Esophagus muscularis mucosa (tissue), 4 donors: ENCODE data around the gene CD7. TPM values are rescaled to one million over a fixed set of nuclear protein-coding genes. Genes with fewer than 3 reads are reported as not detected.

Experiments
- DNase-seq: peaks from one replicate; pipeline ENCODE4 v3.0.0-alpha.2; 2017; ENCODE audit errors: extremely low spot score
- H3K27ac ChIP-seq, 4 donors: fragments of 200-600 bp; sonication (generic); replicated peaks in 1 of 4; 1 replicate in 3 of 4; 2 replicates in 1 of 4; pipeline ENCODE4 v1.5.1; 2016 to 2019; ENCODE audit warnings: mild to moderate bottlenecking in 1 of 4
- H3K27me3 ChIP-seq, 4 donors: fragments of 200-600 bp; sonication (generic); one replicate each; pipeline versions ENCODE4 v1.5.1 to v1.6.0; 2016 to 2019
- H3K36me3 ChIP-seq, 4 donors: fragments of 200-600 bp; sonication (generic); one replicate each; pipeline ENCODE4 v1.5.1; 2016 to 2019
- H3K4me1 ChIP-seq, 4 donors: fragments of 200-600 bp; sonication (generic); one replicate each; pipeline ENCODE4 v1.5.1; 2016 to 2019
- H3K4me3 ChIP-seq, 4 donors: fragments of 200-600 bp; sonication (generic); 1 replicate in 2 of 4; 2 replicates in 2 of 4; pipeline ENCODE4 v1.5.1; 2016 to 2019; ENCODE audit warnings: mild to moderate bottlenecking in 4 of 4, moderate library complexity in 1 of 4
- H3K9me3 ChIP-seq, 4 donors: fragments of 200-600 bp; sonication (generic); 1 replicate in 3 of 4; 2 replicates in 1 of 4; pipeline ENCODE4 v1.5.1; 2016 to 2019
- EP300 ChIP-seq: sonication (generic); formaldehyde crosslinking; IDR thresholded peaks from one replicate; pipeline ENCODE4 v1.6.1; 2017; ENCODE audit warnings: antibody characterized with exemption
- POLR2A ChIP-seq: fragments of 450-650 bp; IDR thresholded peaks from one replicate; pipeline ENCODE4 v1.6.1; 2017; ENCODE audit warnings: antibody characterized with exemption, moderate library complexity, mild to moderate bottlenecking, low read depth
- POLR2AphosphoS5 ChIP-seq, 2 donors: sonication (generic); formaldehyde crosslinking; IDR thresholded peaks; one replicate each; pipeline ENCODE4 v1.6.1; 2017; ENCODE audit warnings: antibody characterized with exemption in 2 of 2
- WGBS: methylation state at CpG from one replicate; pipeline ENCODE4 v1.1.5; 2018; 5-methylcytosine and 5-hydroxymethylcytosine counted together
- intact Hi-C: fragments of 100-400 bp; cut with DNase I; formaldehyde crosslinking; loops from one replicate; pipeline ENCODE4 v1.15.1; 2023
- total RNA-seq, 4 donors: library from RNA; depleted of rRNA; stranded (reverse); fragments of >200 nt; gene quantifications; one replicate each; pipeline versions ENCODE4 v1.1.0 to v1.2.1, GENCODE V29; 2016
- TF ChIP-seq, protein P1 (sequence below), 3 experiments: fragments of 200-600 bp in 2 of 3; fragments of 450-650 bp in 1 of 3; sonication (generic) in 2 of 3; IDR thresholded peaks; one replicate each; pipeline ENCODE4 v1.5.1; 2017 to 2019; ENCODE audit warnings: antibody characterized with exemption in 3 of 3, mild to moderate bottlenecking in 2 of 3, moderate library complexity in 1 of 3

CD7 gene
- total RNA-seq, 4 donors from 2014 or later: 0.91 to 5.7 (median 2.0) TPM; not detected in 1

DNA sequence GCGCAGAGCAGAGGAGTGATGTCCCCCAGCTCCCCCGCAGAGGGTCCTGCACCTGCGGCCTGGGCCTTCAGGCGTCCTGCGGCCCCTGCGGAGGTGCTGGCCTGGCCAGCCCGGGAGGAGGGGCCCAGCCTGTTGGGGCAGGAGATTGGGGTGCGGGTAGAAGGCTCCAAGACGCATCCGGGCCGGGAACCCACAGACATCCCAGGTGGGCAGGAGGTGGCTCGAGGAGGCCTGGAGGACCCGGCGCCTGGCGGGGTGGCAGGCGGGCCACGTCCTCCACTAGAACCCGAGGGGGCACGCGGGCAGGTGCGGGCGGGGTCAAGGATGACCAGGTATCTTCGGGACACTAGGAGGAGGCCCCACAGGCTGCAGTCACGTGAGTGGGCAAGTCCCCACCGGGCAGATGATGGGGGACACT is 16.8 kb upstream of the CD7 start:
- DNase-seq: no peak
- intact Hi-C loops: no loop called here
- no peak for TF ChIP-seq EP300
- no peak for TF ChIP-seq POLR2AphosphoS5 (IDR thresholded peaks at IDR 0.05)
- TF ChIP-seq, protein P1, sequence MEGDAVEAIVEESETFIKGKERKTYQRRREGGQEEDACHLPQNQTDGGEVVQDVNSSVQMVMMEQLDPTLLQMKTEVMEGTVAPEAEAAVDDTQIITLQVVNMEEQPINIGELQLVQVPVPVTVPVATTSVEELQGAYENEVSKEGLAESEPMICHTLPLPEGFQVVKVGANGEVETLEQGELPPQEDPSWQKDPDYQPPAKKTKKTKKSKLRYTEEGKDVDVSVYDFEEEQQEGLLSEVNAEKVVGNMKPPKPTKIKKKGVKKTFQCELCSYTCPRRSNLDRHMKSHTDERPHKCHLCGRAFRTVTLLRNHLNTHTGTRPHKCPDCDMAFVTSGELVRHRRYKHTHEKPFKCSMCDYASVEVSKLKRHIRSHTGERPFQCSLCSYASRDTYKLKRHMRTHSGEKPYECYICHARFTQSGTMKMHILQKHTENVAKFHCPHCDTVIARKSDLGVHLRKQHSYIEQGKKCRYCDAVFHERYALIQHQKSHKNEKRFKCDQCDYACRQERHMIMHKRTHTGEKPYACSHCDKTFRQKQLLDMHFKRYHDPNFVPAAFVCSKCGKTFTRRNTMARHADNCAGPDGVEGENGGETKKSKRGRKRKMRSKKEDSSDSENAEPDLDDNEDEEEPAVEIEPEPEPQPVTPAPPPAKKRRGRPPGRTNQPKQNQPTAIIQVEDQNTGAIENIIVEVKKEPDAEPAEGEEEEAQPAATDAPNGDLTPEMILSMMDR (IDR thresholded peaks at IDR 0.05): no peak
- TF ChIP-seq POLR2A: no peak
- H3K4me3 ChIP-seq: peak overlapping the region; percentile 61 to 71 (median 70)
- H3K4me1 ChIP-seq: peaks cover 38 to 71% (median 64%) of the 10 kb centered on the region in 4 donors
- H3K36me3 ChIP-seq: no peaks in the 10 kb centered on the region
- no peaks in the 10 kb centered on the region for H3K9me3 ChIP-seq
- peaks cover 0 to 34% (median 0%) of the 10 kb centered on the region in 4 donors for H3K27me3 ChIP-seq
- H3K27ac ChIP-seq: peak overlapping the region; percentile 70 to 75 (median 72)
- 68% methylated on average over 21 of the region's 25 CpGs for WGBS

DNA sequence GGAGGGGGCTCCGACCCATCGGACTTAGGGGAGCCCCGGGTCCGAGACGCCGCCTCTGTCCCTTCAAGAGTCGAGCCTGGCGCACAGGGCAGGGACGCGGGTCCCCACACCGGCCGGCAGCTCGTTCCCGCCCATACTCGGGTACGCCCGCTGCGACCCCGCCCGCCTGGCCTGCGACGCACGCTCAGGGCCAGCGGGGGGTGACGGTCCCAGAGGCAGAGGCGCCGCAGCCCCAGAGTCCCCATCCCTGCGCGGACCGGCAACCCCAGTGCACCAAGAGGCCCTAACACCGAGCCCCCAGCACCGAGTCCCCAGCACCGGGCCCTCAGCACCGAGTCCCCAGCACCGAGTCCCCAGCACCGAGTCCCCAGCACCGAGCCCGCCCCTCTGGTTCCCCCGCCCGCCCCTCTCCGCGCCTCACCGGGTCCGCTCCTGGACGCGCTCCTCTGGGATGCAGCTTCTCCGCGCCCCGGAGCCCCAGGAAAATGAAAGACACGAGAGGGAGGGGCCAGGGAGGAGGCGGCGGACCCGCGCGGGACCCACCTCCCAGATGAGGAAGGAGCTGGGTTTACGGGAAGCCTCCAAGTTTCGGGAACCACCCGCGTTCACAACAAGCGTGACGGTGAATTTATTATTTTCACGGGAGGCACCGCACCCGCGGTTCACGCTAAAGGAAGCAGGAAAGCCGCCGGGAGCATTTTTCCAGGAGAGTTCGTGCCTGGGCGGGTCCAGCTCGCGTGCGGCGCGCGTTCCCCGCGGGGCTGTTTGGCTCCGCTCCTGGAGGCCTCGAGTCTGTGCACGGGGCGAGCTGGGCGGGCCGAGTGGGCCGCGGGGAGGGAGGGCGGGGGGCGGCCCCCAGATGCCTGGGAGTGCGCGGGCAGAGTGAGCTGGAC is 16.1 kb upstream of the CD7 start, which contains the start of gene SECTM1:
Gene SECTM1 (minus strand): TSS at position 488 of the 893 bp plus-strand sequence. CDS start 6,526 bp downstream, outside the sequence.
- Histone ChIP-seq H3K9me3 (no peaks in the 10 kb centered on the region), H3K27ac (peak within 1 kb of the TSS; percentile 70 to 75 (median 72)), H3K36me3 (no peaks in the 10 kb centered on the region), H3K4me1 (peaks cover 32 to 64% (median 58%) of the 10 kb centered on the region in 4 donors), H3K27me3 (peaks cover 0 to 34% (median 0%) of the 10 kb centered on the region in 4 donors), H3K4me3 (peak within 1 kb of the TSS; percentile 61 to 71 (median 70))
- intact Hi-C loops: no loop called here
- TF ChIP-seq POLR2A: no peak
- TF ChIP-seq EP300: peak; percentile 31
- TF ChIP-seq, protein P1 (IDR thresholded peaks at IDR 0.05): no peak
- TF ChIP-seq POLR2AphosphoS5 (IDR thresholded peaks at IDR 0.05): peak; percentile 37 to 65
- 0% methylated on average over 2 of the region's 90 CpGs for WGBS
- no peak for DNase-seq

DNA sequence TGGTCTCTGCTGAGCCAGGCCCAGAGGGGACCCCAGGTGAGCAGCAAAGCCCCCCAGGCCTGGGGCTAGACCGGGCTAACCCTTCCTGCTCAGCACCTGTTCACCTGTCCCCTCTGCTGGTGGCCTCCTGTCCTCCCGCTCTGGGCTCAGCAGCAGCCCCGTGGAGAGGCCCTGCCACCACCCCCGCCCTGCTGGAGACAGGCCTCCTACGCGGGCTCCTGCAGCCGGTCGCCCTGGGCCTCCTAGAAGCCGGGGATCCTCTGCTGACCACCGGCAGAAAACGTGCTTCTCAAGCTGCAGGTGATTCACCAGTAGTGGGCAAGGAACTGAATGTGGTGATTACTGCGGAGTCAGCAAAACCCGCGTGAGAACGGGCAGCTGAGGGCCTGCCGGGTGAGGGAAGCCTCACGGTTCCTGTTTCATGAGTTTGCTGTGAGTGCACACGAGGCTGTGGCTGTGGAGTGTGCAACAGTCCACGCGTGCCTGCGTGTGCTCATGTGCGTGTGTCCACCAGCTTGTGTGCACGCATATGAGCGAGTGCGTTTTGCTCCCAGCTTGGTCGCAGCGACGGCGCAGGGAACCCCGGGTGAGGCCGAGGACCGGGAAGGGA is 15.4 kb upstream of the CD7 start:
- Histone ChIP-seq H3K36me3 (no peaks in the 10 kb centered on the region), H3K9me3 (no peaks in the 10 kb centered on the region), H3K4me1 (peaks cover 31 to 58% (median 57%) of the 10 kb centered on the region in 4 donors), H3K27ac (peak overlapping the region; percentile 70 to 75 (median 72)), H3K4me3 (peak overlapping the region; percentile 61 to 71 (median 70)), H3K27me3 (peaks cover 0 to 34% (median 0%) of the 10 kb centered on the region in 4 donors)
- WGBS: 3% methylated on average over 20 of the region's 32 CpGs
- DNase-seq: no peak
- intact Hi-C loops: no loop called here
- no peak for TF ChIP-seq POLR2A
- TF ChIP-seq, protein P1 (IDR thresholded peaks at IDR 0.05): no peak
- TF ChIP-seq EP300: no peak
- no peak for TF ChIP-seq POLR2AphosphoS5 (IDR thresholded peaks at IDR 0.05)

DNA sequence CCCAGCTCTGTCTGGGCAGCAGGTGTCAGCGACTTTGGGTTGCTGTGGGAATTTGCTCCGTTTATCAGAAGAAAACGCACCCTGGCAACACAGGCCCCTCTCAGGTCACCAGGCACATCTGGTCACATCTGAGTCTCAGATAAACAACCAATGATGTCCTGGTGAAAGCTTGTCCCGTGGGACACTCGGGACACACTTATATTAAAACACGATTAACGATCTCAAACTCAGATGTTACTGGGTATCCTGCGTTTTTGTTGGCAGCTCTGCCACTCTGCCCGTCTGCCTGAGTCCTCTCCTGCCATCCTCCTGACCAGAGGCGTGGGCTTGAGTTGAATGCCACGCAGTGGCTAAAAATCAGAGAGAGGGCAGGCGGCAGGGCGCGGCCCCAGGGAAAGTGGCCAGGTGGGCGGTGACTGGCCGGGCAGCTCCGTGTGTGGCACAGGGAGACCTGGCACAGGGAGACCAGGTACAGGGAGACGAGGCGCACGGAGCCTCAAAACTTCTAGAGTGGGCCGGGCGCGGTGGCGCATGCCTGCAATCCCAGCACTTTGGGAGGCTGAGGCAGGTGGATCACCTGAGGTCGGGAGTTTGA is 14.0 kb upstream of the CD7 start:
- Histone ChIP-seq H3K4me1 (peaks cover 31 to 60% (median 57%) of the 10 kb centered on the region in 4 donors), H3K4me3 (no peak overlapping the region)
- DNase-seq: no peak

More for the DNA sequence above, 14.0 kb upstream of the CD7 start:
- Histone ChIP-seq H3K36me3 (no peaks in the 10 kb centered on the region), H3K27ac (no peak overlapping the region), H3K9me3 (no peaks in the 10 kb centered on the region), H3K27me3 (peaks cover 0 to 44% (median 0%) of the 10 kb centered on the region in 4 donors)
- no peak for TF ChIP-seq POLR2A
- TF ChIP-seq, protein P1 (IDR thresholded peaks at IDR 0.05): no peak
- TF ChIP-seq EP300: no peak
- whole genome bisulfite sequencing: 96% methylated on average over 24 of the region's 25 CpGs
- intact Hi-C loops: no loop called here
